Inflammatory macrophage (primary cell): ENCODE results near the gene SRI.

Experiments
- DNase-seq, 2 donors: peaks; one replicate each; pipeline ENCODE4 v3.0.0-alpha.2; 2020 to 2022

The SRI gene

DNA sequence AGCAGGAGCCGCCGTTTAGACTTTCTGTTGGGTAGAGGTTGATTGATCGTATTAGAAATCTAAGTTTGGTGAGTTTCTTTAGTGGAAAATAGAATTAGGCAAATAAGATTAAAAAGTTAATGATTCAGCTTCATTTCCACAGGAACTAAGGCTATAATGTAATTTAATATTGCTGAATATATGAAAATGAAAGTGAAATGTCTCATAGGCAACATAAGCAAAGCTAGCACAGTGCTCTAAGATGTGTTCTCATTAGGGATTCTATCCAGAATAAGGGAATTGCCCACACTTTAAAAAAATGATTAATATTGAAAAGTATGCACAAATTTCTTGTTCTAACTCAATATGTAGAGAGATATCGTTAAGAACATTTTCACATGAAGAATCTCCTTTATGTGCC lies 47.0 kb downstream of the SRI start:
- no peak for DNase-seq

DNA sequence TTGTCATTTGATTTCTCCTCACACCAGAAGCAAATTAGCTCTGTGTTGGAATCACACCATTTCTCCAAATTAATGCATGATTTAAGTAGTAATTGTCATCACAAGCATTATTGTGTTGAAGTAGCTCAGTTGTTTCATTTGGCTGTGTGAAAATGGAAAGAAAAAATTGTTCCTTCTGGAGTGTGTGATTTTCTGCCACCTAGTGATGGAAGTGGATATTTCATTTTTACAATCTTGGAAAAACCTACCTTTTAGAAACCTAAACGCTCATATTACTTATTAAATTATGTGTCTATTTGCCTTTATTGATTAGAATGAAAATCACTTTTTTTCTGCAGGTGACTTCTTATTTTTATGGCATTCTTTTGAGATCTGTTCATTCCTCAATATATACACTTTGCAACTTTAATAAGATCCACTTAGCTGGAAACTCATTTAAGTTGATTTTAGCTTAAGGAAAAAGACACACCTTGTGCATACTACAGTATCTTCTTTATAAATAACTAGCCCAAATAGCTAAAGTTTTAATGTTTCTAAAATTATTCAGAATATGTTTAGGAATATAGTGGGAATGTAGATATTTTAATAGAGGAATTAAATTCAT lies 50.0 kb downstream of the SRI start:
- peak in 1 of 2 donors; percentile 16 for DNase-seq

DNA sequence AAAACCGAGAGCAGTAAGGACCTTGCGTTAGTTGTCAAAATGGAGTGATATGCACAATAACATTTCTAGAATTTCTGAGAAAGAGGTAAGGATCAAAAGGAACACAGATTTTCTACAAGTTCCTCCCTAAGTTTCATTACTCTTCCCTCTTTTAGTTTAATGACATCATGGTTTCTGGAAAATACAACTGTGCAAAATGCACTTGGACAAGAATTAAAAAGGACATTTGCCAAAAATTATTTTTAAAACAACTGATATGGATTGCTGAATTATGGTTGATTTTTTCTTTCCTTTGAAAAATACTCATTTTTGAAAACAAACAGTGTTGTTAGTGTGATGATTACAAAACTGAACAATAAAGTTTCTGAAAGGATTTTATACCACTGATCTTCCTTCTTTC lies 52.1 kb downstream of the SRI start:
- no peak for DNase-seq

DNA sequence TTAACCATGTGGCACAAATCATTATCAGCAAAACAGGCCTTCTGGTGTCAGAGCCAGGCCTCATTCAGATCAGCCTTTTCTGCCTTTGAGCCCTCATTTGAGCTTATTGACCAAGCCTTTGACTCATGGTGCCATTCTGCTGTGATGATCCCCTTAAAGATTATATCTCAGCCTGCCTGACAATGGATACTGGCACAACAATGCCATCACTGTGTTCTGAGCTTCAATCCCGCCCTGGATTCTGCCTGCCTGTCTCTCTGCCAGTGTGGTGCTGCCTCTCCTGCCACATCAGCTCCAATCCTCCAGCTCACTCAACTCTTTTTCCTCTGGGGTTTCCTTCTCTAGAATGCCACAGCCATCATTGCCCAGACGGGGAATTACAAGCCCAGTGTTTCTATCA lies 52.6 kb downstream of the SRI start:
- no peak for DNase-seq

DNA sequence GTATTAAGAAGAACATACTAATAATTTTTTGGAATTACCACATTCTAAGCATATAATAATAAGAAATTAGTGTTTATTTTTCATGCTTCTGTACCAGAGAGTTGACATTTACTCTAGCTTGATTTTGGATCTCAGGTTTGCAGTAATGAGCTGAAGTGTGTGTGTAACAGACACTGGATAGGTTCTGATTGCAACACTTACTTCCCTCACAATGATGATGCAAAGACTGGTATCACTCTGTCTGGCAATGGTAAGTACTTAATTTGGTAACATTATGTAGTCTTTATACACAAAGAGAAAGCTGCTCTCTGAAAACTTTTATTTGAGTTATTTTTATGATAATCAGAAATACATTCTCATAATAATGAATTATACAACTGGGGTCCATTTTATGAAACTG lies 54.1 kb downstream of the SRI start:
- DNase-seq = peak; percentile 47 to 66

DNA sequence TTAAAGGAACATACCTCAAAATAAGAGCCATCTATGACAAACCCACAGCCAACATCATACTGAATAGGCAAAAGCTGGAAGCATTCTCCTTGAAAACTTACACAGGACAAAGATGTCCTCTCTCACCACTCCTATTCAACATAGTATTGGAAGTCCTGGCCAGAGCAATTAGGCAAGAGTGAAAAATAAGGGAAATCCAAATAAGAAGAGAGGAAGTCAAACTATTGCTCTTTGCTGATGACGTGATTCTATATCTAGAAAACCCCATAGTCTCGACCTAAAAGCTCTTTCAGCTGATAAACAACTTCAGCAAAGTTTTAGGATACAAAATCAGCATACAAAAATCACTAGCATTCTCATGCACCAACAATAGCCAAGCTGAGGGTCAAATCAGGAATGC lies 60.1 kb downstream of the SRI start:
- peak in 1 of 2 donors; percentile 21 for DNase-seq

DNA sequence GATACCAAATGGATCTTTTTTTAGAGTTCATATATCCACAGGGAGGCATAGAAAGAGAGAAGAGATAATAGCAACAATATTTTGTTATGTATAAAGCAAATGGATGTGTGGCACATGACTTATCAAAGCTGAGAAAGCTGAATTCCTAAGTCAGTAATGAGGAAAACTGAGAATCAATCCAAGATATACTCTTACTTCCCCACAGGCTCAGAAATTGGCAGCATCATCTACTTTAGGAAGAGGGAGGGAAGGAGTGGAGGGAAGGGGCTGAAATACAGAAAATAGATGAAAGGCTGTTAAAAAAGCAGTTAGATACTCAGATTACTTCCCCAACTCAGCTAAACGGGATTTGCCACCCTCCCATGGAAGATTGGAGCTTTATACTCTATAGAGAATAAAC lies 63.5 kb downstream of the SRI start:
- DNase-seq = no peak

DNA sequence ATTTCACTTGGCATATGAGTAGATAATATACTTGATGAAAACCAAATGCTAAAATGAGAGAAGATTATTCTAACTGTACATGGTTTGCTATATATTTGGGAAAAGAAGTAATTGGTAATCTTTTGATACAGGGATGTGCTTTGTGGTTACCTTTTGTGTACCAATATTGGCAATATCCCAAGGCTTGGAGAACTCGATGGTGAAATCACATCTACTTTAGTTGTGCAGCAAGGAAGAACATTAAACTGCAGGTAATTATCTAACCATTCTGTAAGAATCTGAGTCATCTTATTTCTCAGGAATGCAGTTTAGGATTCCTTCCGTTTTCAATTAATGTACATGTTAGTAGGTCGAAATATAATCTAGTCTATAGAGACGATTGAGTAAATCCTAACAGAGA lies 64.1 kb downstream of the SRI start:
- DNase-seq = no peak
